Measurements from ENCODE around the gene EYA2.

EYA2 gene

DNA sequence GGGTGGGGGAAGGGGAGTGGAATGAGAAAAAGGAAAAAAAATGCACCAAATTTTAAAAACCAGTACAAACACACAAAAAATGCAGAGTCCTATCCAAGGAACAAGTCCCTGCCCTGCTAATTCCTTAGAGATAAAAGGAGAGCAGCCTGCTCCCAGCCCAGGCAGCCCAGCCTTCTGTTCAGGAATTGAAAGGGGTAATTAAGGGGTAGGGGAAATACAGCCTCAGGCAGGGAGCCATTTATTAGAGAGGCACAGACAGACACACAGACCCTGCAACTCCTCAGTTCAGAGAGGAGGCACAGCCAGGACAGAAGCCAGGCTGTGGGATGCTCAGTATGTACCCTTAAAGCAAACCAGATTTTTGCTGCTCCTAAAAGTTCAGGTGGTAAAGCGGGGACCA lies 137.2 kb downstream of the EYA2 start:
- TF ChIP-seq, protein P1, sequence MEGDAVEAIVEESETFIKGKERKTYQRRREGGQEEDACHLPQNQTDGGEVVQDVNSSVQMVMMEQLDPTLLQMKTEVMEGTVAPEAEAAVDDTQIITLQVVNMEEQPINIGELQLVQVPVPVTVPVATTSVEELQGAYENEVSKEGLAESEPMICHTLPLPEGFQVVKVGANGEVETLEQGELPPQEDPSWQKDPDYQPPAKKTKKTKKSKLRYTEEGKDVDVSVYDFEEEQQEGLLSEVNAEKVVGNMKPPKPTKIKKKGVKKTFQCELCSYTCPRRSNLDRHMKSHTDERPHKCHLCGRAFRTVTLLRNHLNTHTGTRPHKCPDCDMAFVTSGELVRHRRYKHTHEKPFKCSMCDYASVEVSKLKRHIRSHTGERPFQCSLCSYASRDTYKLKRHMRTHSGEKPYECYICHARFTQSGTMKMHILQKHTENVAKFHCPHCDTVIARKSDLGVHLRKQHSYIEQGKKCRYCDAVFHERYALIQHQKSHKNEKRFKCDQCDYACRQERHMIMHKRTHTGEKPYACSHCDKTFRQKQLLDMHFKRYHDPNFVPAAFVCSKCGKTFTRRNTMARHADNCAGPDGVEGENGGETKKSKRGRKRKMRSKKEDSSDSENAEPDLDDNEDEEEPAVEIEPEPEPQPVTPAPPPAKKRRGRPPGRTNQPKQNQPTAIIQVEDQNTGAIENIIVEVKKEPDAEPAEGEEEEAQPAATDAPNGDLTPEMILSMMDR (IDR thresholded peaks at IDR 0.05; ENCODE audit: borderline replicate concordance, control extremely low read depth, extremely low read depth, insufficient read depth, missing control alignments), result no peak

DNA sequence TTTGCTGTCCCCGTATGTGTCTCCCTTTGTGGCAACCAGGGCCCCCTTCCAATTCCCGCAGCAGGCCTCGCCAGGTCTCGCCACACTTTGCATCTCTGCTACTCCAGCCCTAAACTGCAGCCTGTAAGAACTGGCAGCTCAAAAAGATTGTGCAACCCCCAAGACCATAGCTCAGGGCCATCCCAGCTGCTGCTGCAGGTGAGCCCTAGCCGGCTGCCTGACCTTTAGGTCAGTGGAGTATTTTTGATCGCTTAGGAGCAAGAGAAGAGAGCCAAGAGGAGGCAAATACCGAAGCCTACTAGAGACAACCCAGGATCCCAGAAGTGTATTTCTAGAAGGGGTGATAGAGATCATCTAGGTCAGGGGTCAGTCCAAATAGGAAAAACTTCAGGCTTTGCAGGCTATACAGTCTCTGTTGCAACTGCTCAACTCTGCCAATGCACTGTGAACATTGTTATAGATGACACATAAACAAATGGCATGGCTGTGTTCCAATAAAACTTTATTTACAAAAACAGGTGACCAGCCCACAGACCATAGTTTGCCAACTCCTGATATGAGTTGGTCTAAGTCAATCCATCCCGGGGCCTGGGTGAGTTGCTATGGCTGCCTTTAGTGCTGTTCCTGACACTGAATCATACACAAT lies 138.4 kb downstream of the EYA2 start:
- TF ChIP-seq, protein P1 (IDR thresholded peaks at IDR 0.05; ENCODE audit: borderline replicate concordance, control extremely low read depth, extremely low read depth, insufficient read depth, missing control alignments), result no peak
- DNase-seq (ENCODE audit: low spot score), result no peak
- in situ Hi-C loops (cut with MboI; ENCODE audit: low sequenced_read_pairs, unreplicated experiment), result no loop called here

More for the DNA sequence above, 137.2 kb downstream of the EYA2 start:
- in situ Hi-C loops (cut with MboI; ENCODE audit: low sequenced_read_pairs, unreplicated experiment), result no loop called here
- no peak for DNase-seq (ENCODE audit: low spot score)

DNA sequence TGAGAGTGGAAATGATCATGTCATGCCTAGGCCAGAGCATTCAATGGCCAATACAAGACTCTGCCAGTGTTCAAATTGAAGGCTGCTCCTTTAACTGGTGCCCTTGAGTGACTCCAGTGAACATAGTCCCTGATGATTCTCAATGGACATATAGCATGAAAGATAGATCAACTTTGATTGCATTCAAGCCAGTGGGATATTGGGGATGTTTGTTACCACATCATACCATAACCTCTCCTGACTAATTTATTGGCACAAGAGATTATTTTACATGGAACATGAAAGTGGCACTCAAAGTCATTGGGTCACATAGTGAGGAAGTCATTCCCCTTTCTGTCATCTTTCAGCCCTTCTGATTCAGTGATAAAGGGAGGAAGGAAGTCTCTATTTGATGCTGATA lies 139.0 kb downstream of the EYA2 start:
- in situ Hi-C loops (cut with MboI; ENCODE audit: low sequenced_read_pairs, unreplicated experiment), result no loop called here

DNA sequence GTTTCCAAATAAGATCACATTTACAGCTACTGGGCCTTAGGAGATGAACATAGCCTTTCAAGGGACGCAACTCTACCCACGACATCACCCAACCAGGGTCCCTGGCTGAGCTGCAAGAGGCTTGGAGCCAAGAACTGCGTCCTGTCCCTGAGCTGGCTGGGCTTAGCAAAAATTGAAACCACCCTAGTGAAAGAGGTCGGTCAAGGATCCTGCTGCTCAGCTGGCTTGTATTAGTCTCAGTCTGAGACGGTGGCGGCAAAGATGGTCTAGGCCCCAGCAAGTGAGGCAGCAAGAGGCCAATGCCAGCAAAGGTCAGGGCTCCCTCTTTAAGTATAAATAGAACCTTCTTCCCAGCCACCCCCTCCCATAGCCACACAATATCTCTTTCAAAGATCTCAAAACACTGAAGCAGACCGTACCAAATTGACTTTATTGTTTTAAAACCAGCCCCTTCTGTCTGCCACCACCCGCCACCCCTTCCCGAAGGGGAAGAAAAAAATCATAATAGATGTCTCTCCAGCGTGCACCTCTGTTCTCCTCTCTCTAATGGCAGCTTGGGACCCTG lies 140.5 kb downstream of the EYA2 start:
- in situ Hi-C loops (cut with MboI; ENCODE audit: low sequenced_read_pairs, unreplicated experiment), result no loop called here
- no peak for DNase-seq (ENCODE audit: low spot score)
- TF ChIP-seq, protein P1 (IDR thresholded peaks at IDR 0.05; ENCODE audit: borderline replicate concordance, control extremely low read depth, extremely low read depth, insufficient read depth, missing control alignments), result no peak

More for the DNA sequence above, 139.0 kb downstream of the EYA2 start:
- TF ChIP-seq, protein P1 (IDR thresholded peaks at IDR 0.05; ENCODE audit: borderline replicate concordance, control extremely low read depth, extremely low read depth, insufficient read depth, missing control alignments), result no peak
- DNase-seq (ENCODE audit: low spot score), result no peak

DNA sequence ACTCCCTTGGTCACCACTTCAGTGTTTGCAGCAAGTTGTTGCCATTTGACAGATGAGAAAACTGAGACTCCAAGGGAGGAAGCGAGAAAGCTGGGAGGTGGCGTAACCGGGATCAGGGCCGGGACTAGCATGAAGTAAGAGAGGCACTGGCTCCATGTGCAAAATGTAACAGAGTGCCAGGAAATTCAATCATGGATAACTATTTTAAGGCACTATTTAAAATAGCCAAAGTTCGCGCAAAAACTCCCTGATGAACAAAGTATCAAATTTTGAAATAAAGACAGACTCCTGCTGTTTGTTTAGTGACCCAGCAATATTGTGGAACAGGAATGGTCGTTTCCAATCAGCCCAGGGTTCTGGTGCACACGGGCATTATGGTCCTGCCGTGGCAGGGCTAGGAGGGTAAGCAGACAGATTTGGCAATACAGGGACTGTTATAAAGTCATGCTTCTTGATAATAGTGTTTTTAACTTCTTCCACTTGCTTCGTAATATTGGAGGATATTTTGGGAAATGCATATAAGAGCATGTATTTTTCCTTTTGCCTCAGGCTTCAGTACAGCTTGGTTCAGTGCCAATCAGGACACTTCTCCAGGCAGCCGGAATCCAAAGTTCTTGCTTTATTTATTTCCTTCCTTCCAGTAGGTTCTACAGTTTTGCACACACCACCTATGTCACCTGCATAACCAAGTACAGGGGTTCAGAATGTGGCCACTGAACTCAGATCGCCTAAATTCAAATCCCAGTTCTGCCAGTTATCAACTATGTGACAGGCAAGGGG lies 141.6 kb downstream of the EYA2 start:
- TF ChIP-seq, protein P1 (IDR thresholded peaks at IDR 0.05; ENCODE audit: borderline replicate concordance, control extremely low read depth, extremely low read depth, insufficient read depth, missing control alignments), result no peak
- in situ Hi-C loops (cut with MboI; ENCODE audit: low sequenced_read_pairs, unreplicated experiment), result no loop called here
- no peak for DNase-seq (ENCODE audit: low spot score)

DNA sequence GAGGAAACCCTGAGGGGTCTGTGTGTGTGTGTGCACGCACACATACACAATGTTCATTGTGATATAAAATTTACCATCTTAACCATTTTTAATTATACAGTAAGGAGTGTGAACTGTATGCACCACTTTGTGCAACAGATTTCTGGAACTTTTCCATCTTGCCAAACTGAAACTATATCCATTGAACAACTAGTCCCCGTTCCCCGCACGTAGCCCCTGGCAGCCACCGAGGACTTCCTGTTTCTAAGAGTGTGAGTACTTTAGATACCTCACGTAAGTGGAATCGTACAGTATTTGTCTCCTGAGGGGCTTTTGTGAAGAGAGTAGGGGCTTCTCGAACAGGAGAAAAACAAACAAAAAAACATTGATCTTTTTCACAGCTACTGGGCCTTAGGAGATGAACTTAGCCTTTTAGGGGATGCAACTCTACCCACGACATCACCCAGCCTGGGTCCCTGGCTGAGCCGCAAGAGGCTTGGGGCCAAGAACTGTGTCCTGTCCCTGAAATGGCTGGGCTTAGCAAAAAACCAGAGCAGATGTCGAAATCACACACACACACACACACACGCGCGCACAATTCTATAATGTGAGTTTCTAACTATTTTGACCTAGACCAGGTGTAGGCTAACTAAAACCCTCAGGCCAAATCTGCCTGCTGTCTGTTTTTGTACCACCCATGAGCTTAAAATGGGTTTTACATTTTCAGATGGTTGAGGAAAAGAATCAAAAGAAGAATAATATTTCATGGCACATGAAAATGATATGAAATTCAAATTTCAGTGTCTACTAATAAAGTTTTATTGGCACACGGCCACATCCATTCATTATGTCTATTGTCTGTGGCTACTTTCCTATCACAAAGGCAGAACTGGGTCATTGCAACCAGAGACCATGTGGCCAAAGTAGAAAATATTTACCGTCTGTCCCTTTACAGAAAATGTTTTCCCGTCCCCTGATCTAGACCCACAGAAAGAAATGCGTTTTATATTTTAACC lies 144.2 kb downstream of the EYA2 start:
- TF ChIP-seq, protein P1 (IDR thresholded peaks at IDR 0.05; ENCODE audit: borderline replicate concordance, control extremely low read depth, extremely low read depth, insufficient read depth, missing control alignments), result no peak
- in situ Hi-C loops (cut with MboI; ENCODE audit: low sequenced_read_pairs, unreplicated experiment), result no loop called here
- DNase-seq (ENCODE audit: low spot score), result no peak

All from GM13976 (cell line).